Liver (tissue), 9 donors: Measurements from ENCODE around the gene PFAS. TPM values are rescaled to one million over a fixed set of nuclear protein-coding genes. Genes with fewer than 3 reads are reported as not detected.
A peak's percentile ranks its signal among the peaks of the same experiment; 100 is the strongest.

Source experiments
- DNase-seq: peaks from one replicate; pipeline ENCODE4 v3.0.0-alpha.2; 2017; ENCODE audit warnings: low spot score
- H3K27ac ChIP-seq, 2 donors: one replicate each; pipeline ENCODE4 v1.7.0; 2013; ENCODE audit warnings: inconsistent platforms in 2 of 2, low read length in 2 of 2, control low read depth in 1 of 2, low read depth in 1 of 2, mild to moderate bottlenecking in 1 of 2
- H3K27me3 ChIP-seq, 4 donors: one replicate each; pipeline versions ENCODE4 v1.6.1 to v1.7.0; 2013; ENCODE audit warnings: low read length in 3 of 4, inconsistent platforms in 1 of 4, mild to moderate bottlenecking in 1 of 4, moderate library complexity in 1 of 4; ENCODE audit not compliant: control insufficient read depth in 4 of 4, insufficient read depth in 4 of 4
- H3K36me3 ChIP-seq, 4 donors: one replicate each; pipeline versions ENCODE4 v1.6.1 to v1.7.0; 2013; ENCODE audit warnings: low read length in 3 of 4, mild to moderate bottlenecking in 3 of 4, low read depth in 1 of 4, moderate library complexity in 1 of 4; ENCODE audit not compliant: control insufficient read depth in 4 of 4, insufficient read depth in 3 of 4
- H3K4me1 ChIP-seq, 4 donors: one replicate each; pipeline versions ENCODE4 v1.6.1 to v1.7.0; 2013; ENCODE audit warnings: low read length in 3 of 4, mild to moderate bottlenecking in 3 of 4, moderate library complexity in 1 of 4; ENCODE audit not compliant: control insufficient read depth in 4 of 4, insufficient read depth in 4 of 4
- H3K4me3 ChIP-seq, 3 donors: one replicate each; pipeline versions ENCODE4 v1.6.1 to v1.7.0; 2013; ENCODE audit warnings: low read length in 3 of 3, control low read depth in 1 of 3, low read depth in 1 of 3, mild to moderate bottlenecking in 1 of 3
- H3K9ac ChIP-seq, 2 donors: one replicate each; pipeline ENCODE4 v1.7.0; 2013; ENCODE audit warnings: low read length in 2 of 2, mild to moderate bottlenecking in 2 of 2, moderate library complexity in 2 of 2, control low read depth in 1 of 2, low read depth in 1 of 2
- H3K9me3 ChIP-seq, 4 donors: one replicate each; pipeline versions ENCODE4 v1.6.1 to v1.7.0; 2013; ENCODE audit warnings: low read length in 3 of 4; ENCODE audit not compliant: control insufficient read depth in 4 of 4
- ATF3 ChIP-seq: IDR thresholded peaks from 2 replicates; pipeline ENCODE4 v1.6.1; 2016; ENCODE audit warnings: antibody characterized with exemption
- CTCF ChIP-seq: fragments of 150-350 bp; IDR thresholded peaks from 2 replicates; pipeline ENCODE4 v1.5.1; 2017; ENCODE audit warnings: improper control_type of control experiment, low read depth, low read length; ENCODE audit not compliant: missing input control
- EGR1 ChIP-seq, 2 donors: IDR thresholded peaks; 2 replicates each; pipeline ENCODE4 v1.6.1; 2016 to 2018; ENCODE audit warnings: antibody characterized with exemption in 2 of 2, low read depth in 2 of 2
- FOXA1 ChIP-seq: IDR thresholded peaks from 2 replicates; pipeline ENCODE4 v1.6.1; 2016; ENCODE audit warnings: antibody characterized with exemption
- FOXA2 ChIP-seq: IDR thresholded peaks from 2 replicates; pipeline ENCODE4 v1.6.1; 2016; ENCODE audit warnings: antibody characterized with exemption
- GABPA ChIP-seq, 2 donors: IDR thresholded peaks in 1 of 2; conservative IDR thresholded peaks in 1 of 2; 2 replicates each; pipeline ENCODE4 v1.6.1; 2016; ENCODE audit warnings: antibody characterized with exemption in 2 of 2, mild to moderate bottlenecking in 1 of 2, moderate library complexity in 1 of 2
- HNF4A ChIP-seq, 2 donors: conservative IDR thresholded peaks; 2 replicates each; pipeline ENCODE4 v1.6.1; 2016; ENCODE audit warnings: antibody characterized with exemption in 2 of 2, mild to moderate bottlenecking in 2 of 2
- HNF4G ChIP-seq: IDR thresholded peaks from 2 replicates; pipeline ENCODE4 v1.6.1; 2016; ENCODE audit warnings: antibody characterized with exemption
- JUND ChIP-seq, 2 donors: IDR thresholded peaks; 2 replicates each; pipeline ENCODE4 v1.6.1; 2016; ENCODE audit warnings: antibody characterized with exemption in 2 of 2
- MAX ChIP-seq: IDR thresholded peaks from 2 replicates; pipeline ENCODE4 v1.6.1; 2016; ENCODE audit warnings: antibody characterized with exemption
- NR2F2 ChIP-seq: IDR thresholded peaks from 2 replicates; pipeline ENCODE4 v1.6.1; 2016; ENCODE audit warnings: antibody characterized with exemption
- RAD21 ChIP-seq, 2 donors: IDR thresholded peaks; 2 replicates each; pipeline ENCODE4 v1.6.1; 2016; ENCODE audit warnings: antibody characterized with exemption in 2 of 2, mild to moderate bottlenecking in 2 of 2
- REST ChIP-seq: IDR thresholded peaks from 2 replicates; pipeline ENCODE4 v1.6.1; 2016; ENCODE audit warnings: antibody characterized with exemption, mild to moderate bottlenecking
- RXRA ChIP-seq, 2 donors: IDR thresholded peaks; 2 replicates each; pipeline ENCODE4 v1.6.1; 2017 to 2018; ENCODE audit warnings: antibody characterized with exemption in 2 of 2, mild to moderate bottlenecking in 1 of 2
- SP1 ChIP-seq: IDR thresholded peaks from 2 replicates; pipeline ENCODE4 v1.6.1; 2018; ENCODE audit warnings: antibody characterized with exemption, mild to moderate bottlenecking
- TAF1 ChIP-seq: conservative IDR thresholded peaks from 2 replicates; pipeline ENCODE4 v1.6.1; 2016; ENCODE audit warnings: antibody characterized with exemption, mild to moderate bottlenecking
- YY1 ChIP-seq: IDR thresholded peaks from 2 replicates; pipeline ENCODE4 v1.6.1; 2016; ENCODE audit warnings: antibody characterized with exemption, mild to moderate bottlenecking
- ZBTB33 ChIP-seq: IDR thresholded peaks from 2 replicates; pipeline ENCODE4 v1.6.1; 2016; ENCODE audit warnings: antibody characterized with exemption
- WGBS: extraction: QIAGEN DNeasy Blood & Tissue Kit; methylation state at CpG from one replicate; pipeline ENCODE4 v1.1.7; 2013; 5-methylcytosine and 5-hydroxymethylcytosine counted together
- polyA plus RNA-seq, 2 donors: library from polyadenylated mRNA; stranded (reverse) in 1 of 2; unstranded in 1 of 2; fragments of 200-250 nt in 1 of 2; fragments of >200 nt in 1 of 2; fragmentation: Nextera tagmentation in 1 of 2; extraction: Ambion mirVana in 1 of 2; gene quantifications; one replicate each; pipeline versions ENCODE4 v1.2.1 to v1.2.3, GENCODE V29; 2013 to 2015
- total RNA-seq, 2 donors: library from RNA; depleted of rRNA; stranded (reverse); fragments of >200 nt; gene quantifications; one replicate each; pipeline ENCODE4 v1.2.3, GENCODE V29; 2014
- donor health status: healthy.
- donor health status: healthy.
- donor health status: healthy.
- donor health status: healthy.
- donor health status: healthy.

The PFAS gene
- total and polyA plus RNA-seq, 4 donors = 6.0 to 18.5 (median 10.8) TPM

GRCh38 chr17:8273884-8274444 is 24.9 kb downstream of the PFAS start:
- DNase-seq = no peak
- Histone ChIP-seq H3K4me3 (no peak overlapping the region), H3K27ac (peak overlapping the region; percentile 46 to 66), H3K27me3 (no peaks in the 10 kb centered on the region), H3K9me3 (no peaks in the 10 kb centered on the region), H3K36me3 (peaks cover 0 to 3% (median 0%) of the 10 kb centered on the region in 4 donors), H3K9ac (no peak overlapping the region), H3K4me1 (peaks cover 0 to 13% (median 8%) of the 10 kb centered on the region in 4 donors)
- TF ChIP-seq HNF4G = peak; percentile 36
- no peak for TF ChIP-seq FOXA1
- TF ChIP-seq NR2F2 = peak; percentile 55
- no peak for TF ChIP-seq TAF1
- TF ChIP-seq EGR1 (IDR thresholded peaks at IDR 0.05; ENCODE audit: low read depth in 2 of 2) = no peak
- TF ChIP-seq JUND (IDR thresholded peaks at IDR 0.05) = peak in 1 of 2 donors; percentile 71
- no peak for TF ChIP-seq MAX
- TF ChIP-seq REST = no peak
- peak; percentile 45 for TF ChIP-seq FOXA2
- no peak for TF ChIP-seq ZBTB33
- TF ChIP-seq ATF3 = peak; percentile 43
- TF ChIP-seq GABPA (IDR thresholded peaks at IDR 0.05 in 1 of 2, conservative IDR thresholded peaks at IDR 0.05 in 1 of 2) = peak in 1 of 2 donors; percentile 54
- TF ChIP-seq RXRA (IDR thresholded peaks at IDR 0.05) = peak; percentile 91 to 92
- TF ChIP-seq YY1 = peak; percentile 78
- TF ChIP-seq RAD21 (IDR thresholded peaks at IDR 0.05) = peak in 1 of 2 donors; percentile 32
- peak; percentile 84 to 86 for TF ChIP-seq HNF4A (conservative IDR thresholded peaks at IDR 0.05)
- TF ChIP-seq CTCF = no peak
- TF ChIP-seq SP1 = peak; percentile 87
- 53% methylated on average over 4 of the region's 4 CpGs for WGBS
